Right lobe of liver (tissue), 6 donors: Measurements from ENCODE around the gene CCNB1. TPM values are rescaled to one million over a fixed set of nuclear protein-coding genes. Genes with fewer than 3 reads are reported as not detected.
A peak's percentile ranks its signal among the peaks of the same experiment; 100 is the strongest.

Source experiments
- ATAC-seq, 4 donors: fragments of 200-7000 bp; cut with Tn5 transposase; one replicate each; pipeline ENCODE4 v1.9.1; 2020; ENCODE audit warnings: mild to moderate bottlenecking in 4 of 4, moderate library complexity in 4 of 4
- DNase-seq, 3 donors: peaks; one replicate each; pipeline ENCODE4 v3.0.0-alpha.2; 2020
- H3K27ac ChIP-seq, 3 donors: fragments of 200-600 bp; one replicate each; pipeline ENCODE4 v1.8.0; 2022
- H3K27me3 ChIP-seq, 2 donors: fragments of 200-600 bp; one replicate each; pipeline ENCODE4 v1.8.0; 2022
- H3K36me3 ChIP-seq, 4 donors: fragments of 200-600 bp; sonication (generic) in 1 of 4; one replicate each; pipeline versions ENCODE4 v1.5.1 to v1.8.0; 2017 to 2022; ENCODE audit warnings: control low read depth in 1 of 4
- H3K4me1 ChIP-seq, 4 donors: fragments of 200-600 bp; sonication (generic) in 1 of 4; one replicate each; pipeline versions ENCODE4 v1.5.1 to v1.8.0; 2017 to 2022; ENCODE audit warnings: control low read depth in 1 of 4
- H3K4me3 ChIP-seq, 3 donors: fragments of 200-600 bp; one replicate each; pipeline ENCODE4 v1.8.0; 2022
- H3K9me3 ChIP-seq, 4 donors: fragments of 200-600 bp; sonication (generic) in 1 of 4; one replicate each; pipeline versions ENCODE4 v1.5.1 to v1.8.0; 2017 to 2022; ENCODE audit warnings: control low read depth in 1 of 4
- CTCF ChIP-seq, 4 donors: fragments of 200-600 bp in 3 of 4; fragments of 450-650 bp in 1 of 4; IDR thresholded peaks; one replicate each; pipeline versions ENCODE4 v1.5.1 to v1.8.0; 2016 to 2022; ENCODE audit warnings: antibody characterized with exemption in 4 of 4, mild to moderate bottlenecking in 2 of 4
- POLR2A ChIP-seq: fragments of 450-650 bp; IDR thresholded peaks from one replicate; pipeline ENCODE4 v1.6.1; 2017; ENCODE audit warnings: antibody characterized with exemption, mild to moderate bottlenecking
- WGBS: methylation state at CpG from one replicate; pipeline ENCODE4 v1.1.6; 2018; ENCODE audit warnings: low coverage, low lambda C conversion rate; ENCODE audit not compliant: insufficient coverage; ENCODE audit errors: missing lambda C conversion rate; 5-methylcytosine and 5-hydroxymethylcytosine counted together
- intact Hi-C, 2 donors: fragments of 100-400 bp; cut with DNase I; formaldehyde crosslinking; loops; one replicate each; pipeline versions ENCODE4 v1.11.2 to v1.14.1; 2022
- small RNA-seq, 2 experiments: library from RNA; depleted of rRNA; stranded (forward); fragments of <200 nt; gene quantifications; one replicate each; pipeline ENCODE3, GENCODE V24; 2016
- total RNA-seq, 6 experiments: library from RNA; depleted of rRNA in 2 of 6; stranded (reverse); fragments of >200 nt in 2 of 6; fragmentation: NEBNext Ultra II Directional in 3 of 6; extraction: Animal tissue kit (Norgen Biotek cat#: 25700) in 3 of 6; gene quantifications; one replicate each; pipeline versions ENCODE4 v1.1.0 to v1.2.4, GENCODE V29; 2016 to 2023
- donor health status: DM: no; HTN: yes; CAD: no.
- donor health status: DM: no; HTN: no; CAD: no.
- donor health status: DM: no; HTN: no; CAD: no.
- donor health status: DM: no; HTN: yes; CAD: no.
- donor health status: DM: no; HTN: yes; CAD: no.

Gene CCNB1
- total RNA-seq, 6 experiments from 2014 or later = 1.9 to 5.9 (median 3.7) TPM

- Histone ChIP-seq H3K36me3 (peaks cover 0 to 17% (median 5%) of the 10 kb centered on the region in 4 donors), H3K4me3 (no peak overlapping the region), H3K4me1 (peaks cover 0 to 24% (median 0%) of the 10 kb centered on the region in 4 donors), H3K27ac (no peak overlapping the region), H3K27me3 (no peaks in the 10 kb centered on the region), H3K9me3 (no peaks in the 10 kb centered on the region)
- ATAC-seq (peak in 3 of 4 donors; percentile 34 to 72 (median 57)), DNase-seq (peak in 1 of 3 donors; percentile 55)
- no peak for TF ChIP-seq POLR2A
- no peak for TF ChIP-seq CTCF (IDR thresholded peaks at IDR 0.05)
- WGBS = 62% methylated on average over 7 of the region's 8 CpGs
- intact Hi-C loops = no loop called here
Observed at GRCh38 chr5:69224520-69224919, 57.6 kb downstream of the CCNB1 start.

GRCh38 chr5:69225860-69226259 lies 58.9 kb downstream of the CCNB1 start:
- 54% methylated on average over 3 of the region's 4 CpGs for WGBS
- Histone ChIP-seq H3K27ac (no peak overlapping the region), H3K36me3 (peaks cover 0 to 17% (median 5%) of the 10 kb centered on the region in 4 donors), H3K9me3 (no peaks in the 10 kb centered on the region), H3K27me3 (no peaks in the 10 kb centered on the region), H3K4me3 (no peak overlapping the region), H3K4me1 (peaks cover 0 to 27% (median 0%) of the 10 kb centered on the region in 4 donors)
- no peak for TF ChIP-seq POLR2A
- TF ChIP-seq CTCF (IDR thresholded peaks at IDR 0.05) = no peak
- peak in 1 of 4 donors; percentile 37 for ATAC-seq
- no peak for DNase-seq
- intact Hi-C loops = no loop called here

Small RNA genes within 50 kb of the gene (small RNA-seq; reads per million reads assigned to genes)
- gene SNORA50D = 0 reads per million in 2 experiments

Other genes with a start within 250 kb of the CCNB1 start
- 10 to 100 TPM; 18.7 to 29.4 (median 23.4) TPM for gene SLC30A5, start 73.1 kb upstream of the CCNB1 start, total RNA-seq
- 1 to 10 TPM in 5 of 6 experiments, under 1 TPM in 1; 0.95 to 3.8 (median 1.1) TPM for gene CENPH, start 22.4 kb downstream of the CCNB1 start, total RNA-seq
- gene CDK7, start 67.7 kb downstream of the CCNB1 start, total RNA-seq = 1 to 10 TPM; 6.0 to 10.0 (median 8.1) TPM
- 10 to 100 TPM; 12.8 to 19.3 (median 15.1) TPM for gene CCDC125, start 165.7 kb downstream of the CCNB1 start, total RNA-seq
- 10 to 100 TPM; 17.5 to 24.1 (median 21.5) TPM for gene AK6, start 202.4 kb downstream of the CCNB1 start, total RNA-seq
- gene TAF9, start 202.4 kb downstream of the CCNB1 start, total RNA-seq = 10 to 100 TPM; 15.5 to 33.8 (median 26.0) TPM
- 10 to 100 TPM in 2 of 6 experiments, 1 to 10 TPM in 4; 8.4 to 11.5 (median 9.4) TPM for gene RAD17, start 202.7 kb downstream of the CCNB1 start, total RNA-seq
- 10 to 100 TPM; 21.6 to 37.1 (median 26.1) TPM for gene MARVELD2, start 248.0 kb downstream of the CCNB1 start, total RNA-seq